OCI-LY7 (cell line): Measurements from ENCODE around the gene ZNRF3. TPM values are rescaled to one million over a fixed set of nuclear protein-coding genes. Genes with fewer than 3 reads are reported as not detected.

Experiments used
- BruUV-seq: library from RNA; stranded (reverse); fragments of 400-500 nt; replicated peaks from 2 replicates; lab custom pipeline; 2021; lab: Mats Ljungman, UMichigan
- CTCF ChIA-PET: fragments of 300-600 bp; sonication (Branson Sonifier 250); formaldehyde crosslinking; loops from one replicate; lab custom pipeline; 2022; ENCODE audit warnings: antibody characterized with exemption; ENCODE audit not compliant: unreplicated experiment; lab: Charles Lee
- POLR2A ChIA-PET: fragments of 300-600 bp; sonication (Branson Sonifier 250); formaldehyde crosslinking; loops from one replicate; lab custom pipeline; 2022; ENCODE audit warnings: antibody characterized with exemption; lab: Charles Lee
- DNase-seq: peaks from one replicate; pipeline ENCODE4 v3.0.0-alpha.2; 2015; ENCODE audit warnings: low spot score
- H2AFZ ChIP-seq: fragments of 200-600 bp; sonication (generic), shearing (Covaris generic); 2 replicates; pipeline ENCODE4 v1.6.1; 2014; ENCODE audit warnings: mild to moderate bottlenecking, antibody characterized with exemption, low read length, moderate library complexity
- H3K27ac ChIP-seq: fragments of 200-600 bp; sonication (generic); 2 replicates; pipeline ENCODE4 v1.5.1; 2014; ENCODE audit warnings: mixed run types, low read depth, mild to moderate bottlenecking, moderate library complexity, low read length, inconsistent platforms; ENCODE audit not compliant: poor library complexity, severe bottlenecking
- H3K36me3 ChIP-seq: fragments of 200-600 bp; sonication (generic); 2 replicates; pipeline ENCODE4 v1.6.1; 2014; ENCODE audit warnings: mild to moderate bottlenecking, antibody characterized with exemption, low read length, moderate library complexity, mixed read lengths; ENCODE audit not compliant: insufficient read depth
- H3K4me1 ChIP-seq: fragments of 200-600 bp; sonication (generic); 2 replicates; pipeline ENCODE4 v1.5.1; 2014; ENCODE audit warnings: mild to moderate bottlenecking, low read length; ENCODE audit not compliant: insufficient read depth, poor library complexity, severe bottlenecking
- H3K4me2 ChIP-seq: fragments of 200-600 bp; sonication (generic); 2 replicates; pipeline ENCODE4 v1.6.1; 2014; ENCODE audit warnings: mild to moderate bottlenecking, low read length
- H3K4me3 ChIP-seq: fragments of 200-600 bp; sonication (generic); 2 replicates; pipeline ENCODE4 v1.5.1; 2014; ENCODE audit warnings: mild to moderate bottlenecking, low read depth, low read length; ENCODE audit not compliant: poor library complexity, severe bottlenecking
- H3K79me2 ChIP-seq: fragments of 200-600 bp; sonication (generic); 2 replicates; pipeline ENCODE4 v1.6.1; 2016; ENCODE audit warnings: low read depth, mild to moderate bottlenecking, low read length, moderate library complexity, mixed read lengths; ENCODE audit not compliant: insufficient read depth
- H3K9me2 ChIP-seq: fragments of 200-600 bp; sonication (generic); 2 replicates; pipeline ENCODE4 v1.6.1; 2016; ENCODE audit warnings: mild to moderate bottlenecking, low read length, mixed read lengths; ENCODE audit not compliant: insufficient read depth
- H3K9me3 ChIP-seq: fragments of 200-600 bp; sonication (generic); 2 replicates; pipeline ENCODE4 v1.6.1; 2014; ENCODE audit warnings: mild to moderate bottlenecking, mixed run types, low read length, mixed read lengths
- H4K20me1 ChIP-seq: fragments of 200-600 bp; sonication (generic); 2 replicates; pipeline ENCODE4 v1.6.1; 2014; ENCODE audit warnings: mild to moderate bottlenecking, antibody characterized with exemption, low read length, moderate library complexity, mixed read lengths; ENCODE audit not compliant: insufficient read depth
- CTCF ChIP-seq: fragments of 200-600 bp; sonication (generic); conservative IDR thresholded peaks from 2 replicates; pipeline ENCODE4 v1.5.1; 2014; ENCODE audit warnings: mild to moderate bottlenecking, antibody characterized with exemption, low read length, moderate library complexity, mixed read lengths
- EZH2phosphoT487 ChIP-seq: fragments of 200-600 bp; sonication (generic); IDR thresholded peaks from 2 replicates; pipeline ENCODE4 v1.6.1; 2018; ENCODE audit warnings: low read depth, borderline replicate concordance, mild to moderate bottlenecking, mixed run types, antibody characterized with exemption, low read length, moderate library complexity, mixed read lengths
- intact Hi-C: fragments of 100-400 bp; cut with micrococcal nuclease; formaldehyde crosslinking; loops from one replicate; pipeline ENCODE4 v1.10.0; 2022; ENCODE audit not compliant: unreplicated experiment
- total RNA-seq, 2 experiments: library from RNA; depleted of rRNA in 1 of 2; stranded (reverse); fragments of >200 nt in 1 of 2; shearing (Covaris generic) in 1 of 2; gene quantifications; 2 replicates each; pipeline ENCODE4 v1.2.3, GENCODE V29; 2014 to 2022

ZNRF3 gene
- total RNA-seq, 2 experiments from 2014 or later: 3.6 to 3.9 TPM

DNA sequence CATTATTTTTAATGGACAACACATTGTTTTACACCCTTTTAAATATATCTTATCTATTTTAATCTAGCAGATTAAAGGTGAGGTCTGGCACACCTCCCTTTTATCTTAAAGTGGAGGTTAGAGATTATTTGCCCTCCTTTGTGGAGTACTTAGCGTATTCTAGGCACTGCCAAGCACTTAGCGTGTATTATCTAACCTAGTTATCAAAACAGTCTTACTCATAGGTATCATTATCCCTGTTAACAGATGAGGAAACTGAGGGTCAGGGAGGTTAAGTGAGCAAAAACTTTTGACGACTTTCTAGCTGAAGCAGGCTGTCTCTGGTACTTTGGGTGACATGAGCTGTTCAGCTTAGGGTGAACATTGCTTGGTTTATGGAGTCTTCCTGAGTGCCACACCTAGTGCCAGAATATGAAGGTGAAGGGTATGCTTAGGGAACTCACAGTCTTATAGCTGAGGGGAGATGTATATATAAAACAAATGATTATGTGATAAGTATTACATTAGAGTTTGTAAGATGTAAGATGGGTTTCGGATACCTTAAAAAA, 55.0 kb downstream of the ZNRF3 start:
- no peaks in the 10 kb centered on the region for H3K9me2 ChIP-seq
- H3K4me3 ChIP-seq: no peak overlapping the region
- H4K20me1 ChIP-seq: no peaks in the 10 kb centered on the region
- ChIA-PET CTCF (no interaction called here), POLR2A (no interaction called here)
- H3K4me2 ChIP-seq: no peak overlapping the region
- TF ChIP-seq EZH2phosphoT487: no peak
- peaks cover 9% of the 10 kb centered on the region for H3K4me1 ChIP-seq
- no peaks in the 10 kb centered on the region for H3K9me3 ChIP-seq
- no peaks in the 10 kb centered on the region for H3K36me3 ChIP-seq
- no peaks in the 10 kb centered on the region for H3K79me2 ChIP-seq
- intact Hi-C loops: no loop called here
- no TSS peak for BruUV-seq
- no peak overlapping the region for H3K27ac ChIP-seq
- no peak overlapping the region for H2AFZ ChIP-seq
- no peak for DNase-seq

- H3K79me2 ChIP-seq: no peaks in the 10 kb centered on the region
- CTCF ChIA-PET: no interaction called here
- peaks cover 12% of the 10 kb centered on the region for H3K4me1 ChIP-seq
- no peaks in the 10 kb centered on the region for H3K9me2 ChIP-seq
- H2AFZ ChIP-seq: no peak overlapping the region
- POLR2A ChIA-PET: interaction anchor here (0.7 kb wide), 1 partner anchor 11 kb away, joined by 3 read pairs; no protein-coding TSS in a partner anchor
- H3K4me3 ChIP-seq: no peak overlapping the region
- TF ChIP-seq CTCF (no peak), EZH2phosphoT487 (no peak)
- BruUV-seq: no TSS peak
- no peaks in the 10 kb centered on the region for H3K9me3 ChIP-seq
- H3K4me2 ChIP-seq: no peak overlapping the region
- H3K27ac ChIP-seq: no peak overlapping the region
- no peaks in the 10 kb centered on the region for H4K20me1 ChIP-seq
- H3K36me3 ChIP-seq: no peaks in the 10 kb centered on the region
- intact Hi-C loops: no loop called here
- DNase-seq: no peak
Observed at GRCh38 chr22:28939394-28939793, 56.0 kb downstream of the ZNRF3 start.

- H3K9me2 ChIP-seq: no peaks in the 10 kb centered on the region
- H3K36me3 ChIP-seq: no peaks in the 10 kb centered on the region
- no peak overlapping the region for H3K4me3 ChIP-seq
- H3K9me3 ChIP-seq: no peaks in the 10 kb centered on the region
- H3K79me2 ChIP-seq: no peaks in the 10 kb centered on the region
- H3K27ac ChIP-seq: no peak overlapping the region
- BruUV-seq: no TSS peak
- H3K4me2 ChIP-seq: no peak overlapping the region
- no peak for DNase-seq
- no peak overlapping the region for H2AFZ ChIP-seq
- POLR2A ChIA-PET: interaction anchor here (0.7 kb wide), 1 partner anchor 44 kb away, joined by 4 read pairs; no protein-coding TSS in a partner anchor
- intact Hi-C loops: no loop called here
- TF ChIP-seq CTCF: no peak
- TF ChIP-seq EZH2phosphoT487: no peak
- CTCF ChIA-PET: no interaction called here
- H4K20me1 ChIP-seq: no peaks in the 10 kb centered on the region
- H3K4me1 ChIP-seq: peaks cover 12% of the 10 kb centered on the region
Observed at GRCh38 chr22:28939932-28940331, 56.6 kb downstream of the ZNRF3 start.
